Endothelial cell of umbilical vein (primary cell): ENCODE data around the gene BLOC1S1. TPM values are rescaled to one million over a fixed set of nuclear protein-coding genes. Genes with fewer than 3 reads are reported as not detected.
A peak's percentile ranks its signal among the peaks of the same experiment; 100 is the strongest.

Experiments
- BruUV-seq: library from RNA; stranded (reverse); fragments of 400-500 nt; replicated peaks from 2 replicates; lab custom pipeline; 2021; lab: Mats Ljungman, UMichigan
- CTCF ChIA-PET: fragments of 300-600, 350-600 bp; sonication (Branson Sonifier 250); formaldehyde crosslinking; loops from one replicate; lab custom pipeline; 2021; ENCODE audit warnings: antibody characterized with exemption, inconsistent platforms; lab: Charles Lee
- POLR2A ChIA-PET: fragments of 300-600, 350-600 bp; sonication (Branson Sonifier 250); formaldehyde crosslinking; loops from one replicate; lab custom pipeline; 2021; ENCODE audit warnings: antibody characterized with exemption, inconsistent platforms; lab: Charles Lee
- DNase-seq: peaks from one replicate; pipeline ENCODE4 v3.0.0-alpha.2; 2011; ENCODE audit warnings: low read depth, low spot score
- FAIRE-seq: peaks from 2 replicates; lab custom pipeline; 2011; peaks lifted over from hg19 to GRCh38; lab: Jason Lieb, UNC
- H2AFZ ChIP-seq: 2 replicates; pipeline ENCODE4 v1.6.0; 2012; ENCODE audit warnings: low read depth, low read length, control low read depth, inconsistent platforms
- H3K27ac ChIP-seq: 2 replicates; pipeline ENCODE4 v1.5.1; 2011; ENCODE audit warnings: low read depth, mild to moderate bottlenecking, control low read depth, low read length, moderate library complexity; ENCODE audit not compliant: insufficient read depth
- H3K27me3 ChIP-seq, 2 experiments: 2 replicates each; pipeline versions ENCODE4 v1.6.0 to v1.6.1; 2011; ENCODE audit warnings: low read length in 2 of 2, mixed read lengths in 1 of 2; ENCODE audit not compliant: control insufficient read depth in 2 of 2, insufficient read depth in 2 of 2
- H3K36me3 ChIP-seq, 2 experiments: 2 replicates in 1 of 2; 3 replicates in 1 of 2; pipeline ENCODE4 v1.5.1; 2011; ENCODE audit warnings: low read length in 2 of 2, mild to moderate bottlenecking in 1 of 2, moderate library complexity in 1 of 2; ENCODE audit not compliant: control insufficient read depth in 2 of 2, insufficient read depth in 2 of 2; ENCODE audit errors: extremely low read depth in 1 of 2
- H3K4me1 ChIP-seq: 3 replicates; pipeline ENCODE4 v1.5.1; 2011; ENCODE audit warnings: mild to moderate bottlenecking, low read length; ENCODE audit not compliant: control insufficient read depth, insufficient read depth; ENCODE audit errors: extremely low read depth
- H3K4me2 ChIP-seq: 2 replicates; pipeline ENCODE4 v1.6.1; 2011; ENCODE audit warnings: low read length, control low read depth, mixed read lengths; ENCODE audit not compliant: insufficient read depth
- H3K4me3 ChIP-seq, 3 experiments: fragments of 200-600 bp in 1 of 3; sonication (generic), shearing (Covaris generic) in 1 of 3; replicated peaks in 1 of 3; 2 replicates each; pipeline ENCODE4 v1.5.1; 2011 to 2016; ENCODE audit warnings: control low read depth in 3 of 3, low read length in 3 of 3, mild to moderate bottlenecking in 2 of 3, inconsistent platforms in 1 of 3, low read depth in 1 of 3, moderate library complexity in 1 of 3; ENCODE audit not compliant: insufficient read depth in 1 of 3
- H3K79me2 ChIP-seq: 2 replicates; pipeline ENCODE4 v1.6.0; 2012; ENCODE audit warnings: low read length, inconsistent platforms; ENCODE audit not compliant: control insufficient read depth, insufficient read depth
- H3K9ac ChIP-seq: replicated peaks from 2 replicates; pipeline ENCODE3; 2011; ENCODE audit warnings: low read length, control low read depth; ENCODE audit not compliant: insufficient read depth; ENCODE audit errors: extremely low read depth
- H3K9me1 ChIP-seq: replicated peaks from 3 replicates; pipeline ENCODE4 v1.6.0; 2011; ENCODE audit warnings: mild to moderate bottlenecking, low read length; ENCODE audit not compliant: control insufficient read depth, insufficient read depth; ENCODE audit errors: extremely low read depth
- H3K9me3 ChIP-seq: replicated peaks from 2 replicates; pipeline ENCODE4 v1.5.1; 2012; ENCODE audit warnings: low read length, inconsistent platforms; ENCODE audit not compliant: control insufficient read depth, insufficient read depth
- H4K20me1 ChIP-seq: replicated peaks from 2 replicates; pipeline ENCODE3; 2011; ENCODE audit warnings: mild to moderate bottlenecking, low read length; ENCODE audit not compliant: control insufficient read depth, insufficient read depth; ENCODE audit errors: extremely low read depth
- CTCF ChIP-seq, 2 donors: IDR thresholded peaks; 1 replicate in 1 of 2; 2 replicates in 1 of 2; pipeline ENCODE4 v1.5.1; 2011; ENCODE audit warnings: low read length in 2 of 2, mild to moderate bottlenecking in 2 of 2, moderate library complexity in 2 of 2, control low read depth in 1 of 2, inconsistent platforms in 1 of 2, low read depth in 1 of 2; ENCODE audit not compliant: insufficient read depth in 1 of 2; ENCODE audit errors: extremely low read depth in 1 of 2
- EZH2 ChIP-seq: IDR thresholded peaks from 2 replicates; pipeline ENCODE4 v1.6.1; 2012; ENCODE audit warnings: borderline replicate concordance, low read depth, mild to moderate bottlenecking, moderate library complexity, low read length, inconsistent platforms; ENCODE audit not compliant: severe bottlenecking
- FOS ChIP-seq: IDR thresholded peaks from 2 replicates; pipeline ENCODE4 v1.6.1; 2011; ENCODE audit warnings: mild to moderate bottlenecking, low read length, moderate library complexity, borderline replicate concordance; ENCODE audit not compliant: insufficient read depth
- GATA2 ChIP-seq: IDR thresholded peaks from 2 replicates; pipeline ENCODE4 v1.7.0; 2011; ENCODE audit warnings: low read depth, mild to moderate bottlenecking, moderate library complexity, mixed read lengths, low read length; ENCODE audit not compliant: insufficient read length, insufficient read depth
- JUN ChIP-seq: IDR thresholded peaks from 2 replicates; pipeline ENCODE4 v1.6.1; 2011; ENCODE audit warnings: borderline replicate concordance, low read depth; ENCODE audit not compliant: insufficient read length, insufficient read depth
- MAX ChIP-seq: IDR thresholded peaks from 2 replicates; pipeline ENCODE4 v1.6.1; 2011; ENCODE audit not compliant: insufficient read depth, insufficient read length
- MYC ChIP-seq: IDR thresholded peaks from one replicate; pipeline ENCODE4 v1.6.1; 2011; ENCODE audit warnings: mild to moderate bottlenecking, low read depth, low read length
- POLR2A ChIP-seq: IDR thresholded peaks from 2 replicates; pipeline ENCODE4 v1.6.1; 2012; ENCODE audit warnings: low read depth, mild to moderate bottlenecking, control low read depth, low read length
- POLR2AphosphoS5 ChIP-seq: IDR thresholded peaks from 2 replicates; pipeline ENCODE4 v1.6.1; 2012; ENCODE audit warnings: low read depth, mild to moderate bottlenecking, control low read depth, low read length, moderate library complexity; ENCODE audit not compliant: insufficient read depth
- dilution Hi-C: fragments of 300-500 bp; cut with MboI; formaldehyde crosslinking; loops from one replicate; pipeline ENCODE4 v1.15.0; 2019; ENCODE audit warnings: low sequenced_read_pairs; ENCODE audit not compliant: extremely low pct_ligation_motif_present
- intact Hi-C: fragments of 100-400 bp; cut with micrococcal nuclease; formaldehyde crosslinking; loops from one replicate; pipeline ENCODE4 v1.10.0; 2022
- polyA plus RNA-seq, 4 experiments: library from polyadenylated mRNA; depleted of rRNA in 3 of 4; stranded (reverse) in 3 of 4; unstranded in 1 of 4; fragments of >200 nt; gene quantifications; 2 replicates each; pipeline versions ENCODE4 v1.2.1 to v1.2.3, GENCODE V29; 2011 to 2012; ENCODE audit warnings: missing spikeins in 1 of 4
- total RNA-seq: library from RNA; stranded (reverse); gene quantifications from 2 replicates; pipeline ENCODE4 v1.2.3, GENCODE V29; 2021

The BLOC1S1 gene
- total and polyA plus RNA-seq, 2 donors (not counting 3 experiments of a cell fraction or from before 2014, with no cell fraction given), result 84.1 to 192 TPM

GRCh38 chr12:55744340-55745030, 28.6 kb downstream of the BLOC1S1 start:
- no peak overlapping the region for H3K27ac ChIP-seq
- CTCF ChIA-PET, result interaction anchor here (1.0 to 2.9 kb wide), 10 partner anchors 11 to 445 kb away, joined by 3 to 12 read pairs (median 4); partner anchors contain the start of genes ORMDL2, SARNP and SMARCC2
- no peaks in the 10 kb centered on the region for H3K27me3 ChIP-seq
- H3K9ac ChIP-seq, result no peak overlapping the region
- no peaks in the 10 kb centered on the region for H3K9me3 ChIP-seq
- dilution Hi-C loops (no loop called here), intact Hi-C loops (no loop called here)
- H4K20me1 ChIP-seq, result no peaks in the 10 kb centered on the region
- H3K9me1 ChIP-seq, result no peaks in the 10 kb centered on the region
- peaks cover 9% of the 10 kb centered on the region for H3K4me1 ChIP-seq
- H3K4me3 ChIP-seq, result peak overlapping the region in 2 of 3 experiments; percentile 24 to 75
- H3K36me3 ChIP-seq, result peaks cover 0 to 3% of the 10 kb centered on the region in 2 experiments
- H3K4me2 ChIP-seq, result peak overlapping the region; percentile 21
- FAIRE-seq (no peak), DNase-seq (peak; percentile 28)
- no peak overlapping the region for H2AFZ ChIP-seq
- POLR2A ChIA-PET, result interaction anchor here (0.6 to 1.1 kb wide), 3 partner anchors 7 to 50 kb away, joined by 3 to 5 read pairs (median 3); no protein-coding TSS in a partner anchor
- H3K79me2 ChIP-seq, result no peaks in the 10 kb centered on the region
- TF ChIP-seq MAX (no peak), FOS (no peak), MYC (no peak), JUN (no peak), GATA2 (no peak), POLR2A (no peak), EZH2 (no peak), POLR2AphosphoS5 (no peak), CTCF (IDR thresholded peaks at IDR 0.05; ENCODE audit: extremely low read depth in 1 of 2, insufficient read depth in 1 of 2, low read depth in 1 of 2, low read length in 2 of 2) (no peak)
- no TSS peak for BruUV-seq
